GM21423 (cell line): ENCODE data around the gene ADH4.
"Not testable (repeated sequence)": the region's sequence is repeated elsewhere in the genome, so short reads cannot be mapped to it uniquely, and the experiment has no call there.

ENCODE experiments used
- ATAC-seq: cut with Tn5 transposase; IDR thresholded peaks from one replicate; pipeline ENCODE4 v1.9.1; 2021; ENCODE audit warnings: mild to moderate bottlenecking, moderate library complexity; ENCODE audit not compliant: unreplicated experiment

Gene ADH4

GRCh38 chr4:99135541-99136162, 8.4 kb downstream of the ADH4 start:
- no peak for ATAC-seq

- ATAC-seq, result no peak
Measured at GRCh38 chr4:99134586-99134985, 9.5 kb downstream of the ADH4 start.

- no peak for ATAC-seq
Measured at GRCh38 chr4:99131378-99131777, 12.7 kb downstream of the ADH4 start.

- ATAC-seq, result no peak
Measured at GRCh38 chr4:99126376-99126775, 17.7 kb downstream of the ADH4 start.

- ATAC-seq, result no peak
Measured at GRCh38 chr4:99121008-99121407, 23.1 kb downstream of the ADH4 start.

GRCh38 chr4:99120501-99120900, 23.6 kb downstream of the ADH4 start:
- no peak for ATAC-seq

GRCh38 chr4:99117876-99118693, 26.0 kb downstream of the ADH4 start:
- no peak for ATAC-seq

GRCh38 chr4:99117122-99117841, 26.8 kb downstream of the ADH4 start:
- not testable (repeated sequence) for ATAC-seq

- ATAC-seq, result not testable (repeated sequence)
Measured at GRCh38 chr4:99109286-99109685, 34.8 kb downstream of the ADH4 start.

- no peak for ATAC-seq
Measured at GRCh38 chr4:99104153-99104552, 39.9 kb downstream of the ADH4 start.

GRCh38 chr4:99103166-99103565, 40.9 kb downstream of the ADH4 start:
- no peak for ATAC-seq

- ATAC-seq, result no peak
Measured at GRCh38 chr4:99102634-99103033, 41.5 kb downstream of the ADH4 start.

- ATAC-seq, result no peak
Measured at GRCh38 chr4:99100876-99101275, 43.2 kb downstream of the ADH4 start.

- ATAC-seq, result not testable (repeated sequence)
Measured at GRCh38 chr4:99099814-99100213, 44.3 kb downstream of the ADH4 start.

GRCh38 chr4:99099311-99099710, 44.8 kb downstream of the ADH4 start:
- no peak for ATAC-seq

- ATAC-seq, result not testable (repeated sequence)
Measured at GRCh38 chr4:99091841-99092240, 52.3 kb downstream of the ADH4 start.

GRCh38 chr4:99091216-99091575, 52.9 kb downstream of the ADH4 start:
- ATAC-seq, result no peak

- no peak for ATAC-seq
Measured at GRCh38 chr4:99090481-99091215, 53.4 kb downstream of the ADH4 start.

- ATAC-seq, result peak; percentile 91
Measured at GRCh38 chr4:99088481-99089365, 55.4 kb downstream of the ADH4 start, which contains the start of gene ADH5. Gene ADH5, minus strand, starts transcription at chr4:99088788. Its CDS starts 88 bp downstream, at chr4:99088700.

GRCh38 chr4:99088023-99088449, 56.1 kb downstream of the ADH4 start:
- ATAC-seq, result peak; percentile 23
